Stomach (tissue), 4 donors: ENCODE results near the gene C9orf153.

Experiments used
- CTCF ChIP-seq, 7 experiments: fragments of 450-650 bp in 4 of 7; fragments of 200-600 bp in 3 of 7; sonication (generic) in 3 of 7; IDR thresholded peaks; one replicate each; pipeline ENCODE4 v1.5.1; 2016 to 2019; ENCODE audit warnings: antibody characterized with exemption in 7 of 7, control low read depth in 2 of 7, mild to moderate bottlenecking in 1 of 7
- EP300 ChIP-seq: sonication (generic); formaldehyde crosslinking; IDR thresholded peaks from one replicate; pipeline ENCODE4 v1.6.1; 2017; ENCODE audit warnings: antibody characterized with exemption
- POLR2A ChIP-seq, 4 donors: fragments of 450-650 bp; IDR thresholded peaks; one replicate each; pipeline ENCODE4 v1.6.1; 2016; ENCODE audit warnings: antibody characterized with exemption in 4 of 4, control low read depth in 2 of 4, mild to moderate bottlenecking in 1 of 4, moderate library complexity in 1 of 4
- POLR2AphosphoS5 ChIP-seq, 3 donors: sonication (generic); formaldehyde crosslinking; IDR thresholded peaks; one replicate each; pipeline ENCODE4 v1.6.1; 2016; ENCODE audit warnings: antibody characterized with exemption in 3 of 3

GRCh38 chr9:86272221-86272620, 12.8 kb upstream of the C9orf153 start:
- no peak for TF ChIP-seq EP300
- no peak for TF ChIP-seq POLR2AphosphoS5 (IDR thresholded peaks at IDR 0.05)
- no peak for TF ChIP-seq CTCF (IDR thresholded peaks at IDR 0.05)
- no peak for TF ChIP-seq POLR2A (IDR thresholded peaks at IDR 0.05)
